ENCODE results near the gene PLEKHH3. TPM values are rescaled to one million over a fixed set of nuclear protein-coding genes. Genes with fewer than 3 reads are reported as not detected.

Gene PLEKHH3
- total RNA-seq, 1 experiment from 2014 or later, result 3.3 TPM

GRCh38 chr17:42686520-42687128 is 9.8 kb upstream of the PLEKHH3 start:
- no peak for DNase-seq (ENCODE audit: low spot score)

GRCh38 chr17:42685831-42686230 is 9.0 kb upstream of the PLEKHH3 start:
- DNase-seq (ENCODE audit: low spot score), result no peak

GRCh38 chr17:42684929-42685556 is 8.2 kb upstream of the PLEKHH3 start:
- DNase-seq (ENCODE audit: low spot score), result no peak

- no peak for DNase-seq (ENCODE audit: low spot score)
Observed at GRCh38 chr17:42683407-42684034, 6.7 kb upstream of the PLEKHH3 start.

GRCh38 chr17:42682722-42683403 is 6.1 kb upstream of the PLEKHH3 start:
- DNase-seq (ENCODE audit: low spot score), result peak; percentile 26

GRCh38 chr17:42681976-42682721 is 5.4 kb upstream of the PLEKHH3 start, which contains the start of gene CNTNAP1:
Gene CNTNAP1 (plus strand): TSS chr17:42682531. CDS start chr17:42682830, 299 bp downstream.
- DNase-seq (ENCODE audit: low spot score), result peak; percentile 56

GRCh38 chr17:42680331-42680808 is 3.6 kb upstream of the PLEKHH3 start:
- DNase-seq (ENCODE audit: low spot score), result no peak

GRCh38 chr17:42679492-42680330 is 2.9 kb upstream of the PLEKHH3 start:
- DNase-seq (ENCODE audit: low spot score), result no peak

- DNase-seq (ENCODE audit: low spot score), result no peak
Observed at GRCh38 chr17:42678951-42679491, 2.2 kb upstream of the PLEKHH3 start.

GRCh38 chr17:42677921-42678781 is 1.4 kb upstream of the PLEKHH3 start:
- peak; percentile 91 for DNase-seq (ENCODE audit: low spot score)

GRCh38 chr17:42677012-42677857 is 441 bp upstream of the PLEKHH3 start:
- DNase-seq (ENCODE audit: low spot score), result peak; percentile 98

GRCh38 chr17:42675965-42676423 is 800 bp downstream of the PLEKHH3 start:
- DNase-seq (ENCODE audit: low spot score), result no peak

GRCh38 chr17:42675348-42675964 is 1.3 kb downstream of the PLEKHH3 start:
- DNase-seq (ENCODE audit: low spot score), result no peak

GRCh38 chr17:42674755-42675347 is 1.9 kb downstream of the PLEKHH3 start:
- DNase-seq (ENCODE audit: low spot score), result no peak

- DNase-seq (ENCODE audit: low spot score), result peak; percentile 30
Observed at GRCh38 chr17:42673885-42674754, 2.7 kb downstream of the PLEKHH3 start.

GRCh38 chr17:42673266-42673884 is 3.4 kb downstream of the PLEKHH3 start:
- no peak for DNase-seq (ENCODE audit: low spot score)
